ENCODE results near the gene RHCG.

RHCG gene

GRCh38 chr15:89502867-89503595 is 6.6 kb upstream of the RHCG start:
- DNase-seq: no peak

- DNase-seq: no peak
Observed at GRCh38 chr15:89501646-89502045, 5.3 kb upstream of the RHCG start.

GRCh38 chr15:89500397-89501270 is 4.3 kb upstream of the RHCG start:
- DNase-seq: no peak

- no peak for DNase-seq
Observed at GRCh38 chr15:89499156-89499555, 2.8 kb upstream of the RHCG start.

- DNase-seq: no peak
Observed at GRCh38 chr15:89498574-89498906, 2.2 kb upstream of the RHCG start.

- no peak for DNase-seq
Observed at GRCh38 chr15:89497231-89497630, 848 bp upstream of the RHCG start.

- DNase-seq: no peak
Observed at GRCh38 chr15:89495638-89496145, 691 bp downstream of the RHCG start.

GRCh38 chr15:89494941-89495637 is 1.3 kb downstream of the RHCG start:
- no peak for DNase-seq

GRCh38 chr15:89494031-89494430 is 2.4 kb downstream of the RHCG start:
- no peak for DNase-seq

- DNase-seq: no peak
Observed at GRCh38 chr15:89492934-89493631, 3.3 kb downstream of the RHCG start.

GRCh38 chr15:89492111-89492641 is 4.2 kb downstream of the RHCG start:
- DNase-seq: no peak

GRCh38 chr15:89490814-89491315 is 5.5 kb downstream of the RHCG start:
- DNase-seq: no peak

- DNase-seq: no peak
Observed at GRCh38 chr15:89490081-89490813, 6.1 kb downstream of the RHCG start.

GRCh38 chr15:89489376-89489775 is 7.0 kb downstream of the RHCG start:
- DNase-seq: no peak

GRCh38 chr15:89487791-89488190 is 8.6 kb downstream of the RHCG start:
- DNase-seq: no peak

GRCh38 chr15:89486726-89487050 is 9.7 kb downstream of the RHCG start:
- DNase-seq: no peak

GRCh38 chr15:89483079-89483478 is 13.3 kb downstream of the RHCG start:
- no peak for DNase-seq

- DNase-seq: no peak
Observed at GRCh38 chr15:89482139-89482538, 14.2 kb downstream of the RHCG start.

GRCh38 chr15:89480505-89480904 is 15.9 kb downstream of the RHCG start:
- no peak for DNase-seq

- no peak for DNase-seq
Observed at GRCh38 chr15:89479173-89479572, 17.2 kb downstream of the RHCG start.

GRCh38 chr15:89477411-89478242 is 18.8 kb downstream of the RHCG start:
- DNase-seq: no peak
